ENCODE data around the gene CLEC16A. TPM values are rescaled to one million over a fixed set of nuclear protein-coding genes. Genes with fewer than 3 reads are reported as not detected.

The CLEC16A gene
- total and polyA plus RNA-seq, 9 of the 15 experiments (the other 6 are each of a cell fraction or from before 2014, with no cell fraction given) = 1.00 to 22.3 (median 10.0) TPM

DNA sequence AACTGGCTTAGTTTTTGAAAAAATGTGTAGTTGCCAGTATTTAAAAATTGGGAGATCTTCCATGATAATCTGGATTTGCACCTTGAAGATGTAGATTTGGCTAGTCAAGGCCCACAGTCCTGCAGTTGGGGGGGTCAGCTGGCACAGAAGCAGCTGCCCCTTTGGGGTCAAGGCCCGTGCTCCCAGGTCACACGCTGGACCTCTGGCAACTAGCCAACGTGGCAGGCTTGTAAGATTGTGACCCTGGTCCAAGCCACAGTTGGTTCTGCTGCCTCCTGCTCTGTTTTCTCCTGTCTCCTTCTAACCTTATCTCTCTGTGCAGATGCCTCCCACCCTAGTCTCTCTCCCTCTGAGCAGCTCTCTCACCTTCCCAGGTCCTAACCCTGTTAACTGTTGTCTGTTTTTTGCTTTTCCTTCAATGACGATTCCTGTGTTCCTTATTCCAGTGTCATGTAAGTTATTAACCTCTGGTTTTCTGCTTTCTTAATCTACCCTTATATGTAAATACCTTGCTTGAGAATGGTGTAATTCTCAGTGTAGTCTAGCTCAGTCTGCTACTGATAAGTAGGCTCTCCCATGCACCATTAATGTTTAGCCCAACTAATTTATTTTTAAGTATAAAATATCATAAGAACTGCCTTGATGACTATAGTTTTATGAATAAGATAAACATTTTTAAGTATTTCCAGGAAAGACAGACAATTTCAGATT is 27.9 kb downstream of the CLEC16A start (continued):
- TF ChIP-seq, protein P1, sequence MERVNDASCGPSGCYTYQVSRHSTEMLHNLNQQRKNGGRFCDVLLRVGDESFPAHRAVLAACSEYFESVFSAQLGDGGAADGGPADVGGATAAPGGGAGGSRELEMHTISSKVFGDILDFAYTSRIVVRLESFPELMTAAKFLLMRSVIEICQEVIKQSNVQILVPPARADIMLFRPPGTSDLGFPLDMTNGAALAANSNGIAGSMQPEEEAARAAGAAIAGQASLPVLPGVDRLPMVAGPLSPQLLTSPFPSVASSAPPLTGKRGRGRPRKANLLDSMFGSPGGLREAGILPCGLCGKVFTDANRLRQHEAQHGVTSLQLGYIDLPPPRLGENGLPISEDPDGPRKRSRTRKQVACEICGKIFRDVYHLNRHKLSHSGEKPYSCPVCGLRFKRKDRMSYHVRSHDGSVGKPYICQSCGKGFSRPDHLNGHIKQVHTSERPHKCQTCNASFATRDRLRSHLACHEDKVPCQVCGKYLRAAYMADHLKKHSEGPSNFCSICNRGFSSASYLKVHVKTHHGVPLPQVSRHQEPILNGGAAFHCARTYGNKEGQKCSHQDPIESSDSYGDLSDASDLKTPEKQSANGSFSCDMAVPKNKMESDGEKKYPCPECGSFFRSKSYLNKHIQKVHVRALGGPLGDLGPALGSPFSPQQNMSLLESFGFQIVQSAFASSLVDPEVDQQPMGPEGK (CRISPR knock-in tag; IDR thresholded peaks at IDR 0.05; ENCODE audit: borderline replicate concordance) = no peak
- TF ChIP-seq, protein P2, sequence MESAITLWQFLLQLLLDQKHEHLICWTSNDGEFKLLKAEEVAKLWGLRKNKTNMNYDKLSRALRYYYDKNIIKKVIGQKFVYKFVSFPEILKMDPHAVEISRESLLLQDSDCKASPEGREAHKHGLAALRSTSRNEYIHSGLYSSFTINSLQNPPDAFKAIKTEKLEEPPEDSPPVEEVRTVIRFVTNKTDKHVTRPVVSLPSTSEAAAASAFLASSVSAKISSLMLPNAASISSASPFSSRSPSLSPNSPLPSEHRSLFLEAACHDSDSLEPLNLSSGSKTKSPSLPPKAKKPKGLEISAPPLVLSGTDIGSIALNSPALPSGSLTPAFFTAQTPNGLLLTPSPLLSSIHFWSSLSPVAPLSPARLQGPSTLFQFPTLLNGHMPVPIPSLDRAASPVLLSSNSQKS (CRISPR knock-in tag; IDR thresholded peaks at IDR 0.05) = no peak
- TF ChIP-seq MAFG (tag; conservative IDR thresholded peaks at IDR 0.05) (no peak), PML (IDR thresholded peaks at IDR 0.05; ENCODE audit: low read length) (peak; percentile 93), TRIM24 (IDR thresholded peaks at IDR 0.05) (peak; percentile 95 to 96), ZNF224 (CRISPR knock-in tag; IDR thresholded peaks at IDR 0.05) (no peak), PBX2 (CRISPR knock-in tag; IDR thresholded peaks at IDR 0.05; ENCODE audit: low read depth) (no peak), PBX2 (tag; conservative IDR thresholded peaks at IDR 0.05; ENCODE audit: low read depth) (no peak), FOXK2 (conservative IDR thresholded peaks at IDR 0.05 in 1 of 2, IDR thresholded peaks at IDR 0.05 in 1 of 2; ENCODE audit: low read depth in 2 of 2) (peak; percentile 79 to 80), FOXJ2 (tag; IDR thresholded peaks at IDR 0.05) (no peak), HIVEP1 (CRISPR knock-in tag; IDR thresholded peaks at IDR 0.05) (peak; percentile 29; the same call in 1 of the 2 replicates), HMGN3 (IDR thresholded peaks at IDR 0.05; ENCODE audit: borderline replicate concordance, extremely low read depth, insufficient read length, low read depth, low read length) (peak; percentile 96), TARDBP (IDR thresholded peaks at IDR 0.05) (peak; percentile 66; the same call in 1 of the 2 replicates), NCOA2 (IDR thresholded peaks at IDR 0.05; ENCODE audit: partially characterized antibody in 2 of 2) (no peak)
- TF ChIP-seq, protein P3, sequence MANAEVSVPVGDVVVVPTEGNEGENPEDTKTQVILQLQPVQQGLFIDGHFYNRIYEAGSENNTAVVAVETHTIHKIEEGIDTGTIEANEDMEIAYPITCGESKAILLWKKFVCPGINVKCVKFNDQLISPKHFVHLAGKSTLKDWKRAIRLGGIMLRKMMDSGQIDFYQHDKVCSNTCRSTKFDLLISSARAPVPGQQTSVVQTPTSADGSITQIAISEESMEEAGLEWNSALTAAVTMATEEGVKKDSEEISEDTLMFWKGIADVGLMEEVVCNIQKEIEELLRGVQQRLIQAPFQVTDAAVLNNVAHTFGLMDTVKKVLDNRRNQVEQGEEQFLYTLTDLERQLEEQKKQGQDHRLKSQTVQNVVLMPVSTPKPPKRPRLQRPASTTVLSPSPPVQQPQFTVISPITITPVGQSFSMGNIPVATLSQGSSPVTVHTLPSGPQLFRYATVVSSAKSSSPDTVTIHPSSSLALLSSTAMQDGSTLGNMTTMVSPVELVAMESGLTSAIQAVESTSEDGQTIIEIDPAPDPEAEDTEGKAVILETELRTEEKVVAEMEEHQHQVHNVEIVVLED (CRISPR knock-in tag; IDR thresholded peaks at IDR 0.05) = no peak
- TF ChIP-seq, protein P4, sequence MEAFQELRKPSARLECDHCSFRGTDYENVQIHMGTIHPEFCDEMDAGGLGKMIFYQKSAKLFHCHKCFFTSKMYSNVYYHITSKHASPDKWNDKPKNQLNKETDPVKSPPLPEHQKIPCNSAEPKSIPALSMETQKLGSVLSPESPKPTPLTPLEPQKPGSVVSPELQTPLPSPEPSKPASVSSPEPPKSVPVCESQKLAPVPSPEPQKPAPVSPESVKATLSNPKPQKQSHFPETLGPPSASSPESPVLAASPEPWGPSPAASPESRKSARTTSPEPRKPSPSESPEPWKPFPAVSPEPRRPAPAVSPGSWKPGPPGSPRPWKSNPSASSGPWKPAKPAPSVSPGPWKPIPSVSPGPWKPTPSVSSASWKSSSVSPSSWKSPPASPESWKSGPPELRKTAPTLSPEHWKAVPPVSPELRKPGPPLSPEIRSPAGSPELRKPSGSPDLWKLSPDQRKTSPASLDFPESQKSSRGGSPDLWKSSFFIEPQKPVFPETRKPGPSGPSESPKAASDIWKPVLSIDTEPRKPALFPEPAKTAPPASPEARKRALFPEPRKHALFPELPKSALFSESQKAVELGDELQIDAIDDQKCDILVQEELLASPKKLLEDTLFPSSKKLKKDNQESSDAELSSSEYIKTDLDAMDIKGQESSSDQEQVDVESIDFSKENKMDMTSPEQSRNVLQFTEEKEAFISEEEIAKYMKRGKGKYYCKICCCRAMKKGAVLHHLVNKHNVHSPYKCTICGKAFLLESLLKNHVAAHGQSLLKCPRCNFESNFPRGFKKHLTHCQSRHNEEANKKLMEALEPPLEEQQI (IDR thresholded peaks at IDR 0.05) = peak; percentile 92; the same call in 1 of the 2 replicates

Measured in K562 (cell line).